Fibroblast of mammary gland (primary cell): Measurements from ENCODE around the gene HMGXB3.

Experiments used
- DNase-seq: peaks from one replicate; pipeline ENCODE4 v3.0.0-alpha.2; 2010; ENCODE audit warnings: low read depth
- H3K4me3 ChIP-seq: 2 replicates; pipeline ENCODE4 v1.5.1; 2011; ENCODE audit warnings: low read depth, mild to moderate bottlenecking, low read length, moderate library complexity; ENCODE audit not compliant: control insufficient read depth
- CTCF ChIP-seq: conservative IDR thresholded peaks from 2 replicates; pipeline ENCODE4 v1.5.1; 2011; ENCODE audit warnings: low read depth, low read length, inconsistent platforms; ENCODE audit not compliant: control insufficient read depth, insufficient read depth

HMGXB3 gene

GRCh38 chr5:150033334-150033733 is 32.8 kb downstream of the HMGXB3 start:
- H3K4me3 ChIP-seq = no peak overlapping the region
- TF ChIP-seq CTCF = no peak
- DNase-seq = no peak

- no peak overlapping the region for H3K4me3 ChIP-seq
- DNase-seq = peak; percentile 99
- TF ChIP-seq CTCF = no peak
Observed at GRCh38 chr5:150034662-150035061, 34.1 kb downstream of the HMGXB3 start.

GRCh38 chr5:150035139-150035895 is 34.8 kb downstream of the HMGXB3 start:
- H3K4me3 ChIP-seq = no peak overlapping the region
- TF ChIP-seq CTCF = no peak
- no peak for DNase-seq

GRCh38 chr5:150036513-150036912 is 36.0 kb downstream of the HMGXB3 start:
- DNase-seq = peak; percentile 100
- no peak for TF ChIP-seq CTCF
- H3K4me3 ChIP-seq = no peak overlapping the region

GRCh38 chr5:150038547-150038946 is 38.0 kb downstream of the HMGXB3 start:
- no peak overlapping the region for H3K4me3 ChIP-seq
- DNase-seq = peak; percentile 76
- TF ChIP-seq CTCF = no peak

GRCh38 chr5:150042459-150042858 is 41.9 kb downstream of the HMGXB3 start:
- no peak overlapping the region for H3K4me3 ChIP-seq
- no peak for DNase-seq
- no peak for TF ChIP-seq CTCF
